ENCODE results near the gene NAB1.
"Not testable (repeated sequence)": the region's sequence is repeated elsewhere in the genome, so short reads cannot be mapped to it uniquely, and the experiment has no call there.

The NAB1 gene

DNA sequence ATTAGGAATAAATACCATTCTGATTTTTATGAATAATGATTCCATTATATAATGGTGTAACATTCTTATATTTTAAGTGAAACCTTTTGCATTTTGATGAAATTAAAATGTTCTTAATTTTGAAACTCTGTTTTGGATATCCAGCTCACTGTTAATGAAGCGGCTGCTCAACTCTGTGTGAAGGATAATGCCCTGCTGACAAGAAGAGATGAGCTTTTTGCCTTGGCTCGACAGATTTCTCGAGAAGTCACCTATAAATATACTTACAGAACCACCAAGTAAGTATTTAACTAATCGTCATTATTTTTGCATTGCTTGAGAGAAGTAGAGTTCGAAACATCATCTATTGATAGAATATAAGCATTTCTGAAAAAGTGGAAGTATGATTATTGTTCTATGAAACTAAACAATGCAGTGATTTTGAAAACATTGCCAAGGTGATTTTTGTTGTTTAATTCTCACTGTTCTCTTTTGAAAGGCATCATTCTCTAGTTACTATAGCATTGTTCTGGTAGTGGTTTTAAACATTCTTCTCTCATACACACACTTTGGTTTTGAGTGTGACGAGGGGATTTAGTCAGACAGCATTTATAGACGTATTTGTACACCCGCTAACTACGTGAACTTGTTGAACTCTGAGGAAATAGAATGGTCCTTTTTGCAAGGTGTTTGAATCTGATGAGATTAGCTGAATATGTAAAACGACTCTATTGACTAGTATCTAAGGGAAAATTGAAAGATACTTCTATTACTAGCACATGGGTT, 21.5 kb downstream of the NAB1 start:
- DNase-seq (ENCODE audit: low spot score) = no peak

DNA sequence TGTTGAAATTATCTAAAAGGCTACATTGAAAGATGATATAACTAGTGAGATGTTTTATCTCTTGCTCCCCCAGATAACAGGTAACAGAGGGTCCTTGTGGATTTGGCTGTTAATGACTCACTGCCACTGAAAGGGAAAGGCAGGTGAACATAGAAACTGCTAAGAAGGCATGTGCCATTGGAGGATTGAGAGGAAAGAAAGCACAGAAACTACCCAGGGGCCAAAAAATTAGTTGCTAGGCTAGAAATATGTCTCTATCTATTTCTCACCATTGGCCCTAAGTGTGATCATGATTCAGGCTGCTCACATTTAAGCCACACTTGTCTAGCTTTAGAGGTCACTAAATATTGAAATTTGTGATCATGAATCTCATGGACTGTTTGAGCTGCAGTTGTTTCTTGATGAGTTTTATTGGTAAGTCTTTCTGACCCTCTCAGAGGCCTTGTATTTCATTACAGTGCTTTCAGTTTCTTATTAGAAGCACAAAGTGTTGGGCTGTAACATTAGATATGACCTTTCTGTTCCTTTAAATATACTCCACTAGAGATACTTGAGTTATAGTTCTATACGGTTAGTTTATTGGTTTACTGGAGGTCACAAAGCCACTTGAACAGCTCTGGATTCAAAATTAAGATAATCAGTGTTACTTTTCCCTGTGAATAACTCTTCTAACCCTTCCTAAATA, 26.2 kb downstream of the NAB1 start:
- no peak for DNase-seq (ENCODE audit: low spot score)

- DNase-seq (ENCODE audit: low spot score) = no peak
These were observed 28.4 kb downstream of the NAB1 start for GRCh38 chr2:190677255-190677654.

DNA sequence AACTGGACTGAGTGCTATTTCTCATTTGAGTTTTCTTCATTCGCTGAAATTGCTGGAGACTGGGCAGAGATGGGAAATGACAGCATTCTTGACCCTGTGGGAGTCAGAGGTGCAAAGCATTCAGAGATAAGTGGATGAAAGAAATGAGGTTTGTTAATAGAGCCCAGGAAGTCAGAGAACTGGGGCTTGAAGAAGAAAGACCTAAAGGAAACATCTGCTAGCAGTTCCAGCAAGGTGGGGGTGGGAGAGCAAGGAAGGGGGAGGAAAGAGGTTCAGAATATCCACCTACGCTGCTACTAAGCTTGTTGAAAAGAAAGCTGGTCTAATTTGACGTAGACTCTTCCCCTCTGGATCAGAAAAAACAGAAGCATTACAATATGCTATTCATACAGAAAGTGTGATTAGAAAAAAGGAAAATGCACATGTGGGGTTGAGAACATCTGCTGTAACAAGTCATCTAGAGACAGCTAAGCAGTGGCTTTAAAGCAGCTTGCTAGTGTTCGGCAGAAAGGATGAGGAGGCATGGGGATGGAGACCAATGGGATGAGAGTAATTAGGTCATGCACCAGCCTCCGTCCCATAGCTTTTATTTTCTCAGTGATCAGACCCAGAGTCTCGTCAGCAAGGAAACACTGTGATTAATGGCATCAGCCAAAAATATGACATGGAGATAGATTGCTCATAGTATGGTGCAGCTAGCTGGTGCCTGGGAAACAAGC, 29.7 kb downstream of the NAB1 start:
- DNase-seq (ENCODE audit: low spot score) = no peak

DNA sequence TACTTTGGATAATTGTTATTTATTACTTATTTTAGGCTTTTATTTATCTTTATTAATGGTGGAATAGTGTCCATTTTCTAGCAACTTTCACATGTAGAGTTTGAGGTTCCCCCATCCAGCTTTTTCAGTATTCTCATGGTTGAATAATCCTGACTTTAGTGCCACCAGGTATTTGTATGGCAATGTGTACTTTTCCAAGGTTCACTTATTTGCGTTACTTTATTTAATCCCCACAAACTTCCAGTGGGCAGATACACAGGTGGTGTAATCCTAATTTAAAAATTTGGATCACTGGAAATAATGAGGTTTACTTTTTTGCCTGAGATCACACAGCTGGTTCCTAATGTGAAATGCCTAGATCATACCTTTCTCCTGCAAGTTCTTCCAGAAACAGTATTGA, 30.5 kb downstream of the NAB1 start:
- DNase-seq (ENCODE audit: low spot score) = no peak

DNA sequence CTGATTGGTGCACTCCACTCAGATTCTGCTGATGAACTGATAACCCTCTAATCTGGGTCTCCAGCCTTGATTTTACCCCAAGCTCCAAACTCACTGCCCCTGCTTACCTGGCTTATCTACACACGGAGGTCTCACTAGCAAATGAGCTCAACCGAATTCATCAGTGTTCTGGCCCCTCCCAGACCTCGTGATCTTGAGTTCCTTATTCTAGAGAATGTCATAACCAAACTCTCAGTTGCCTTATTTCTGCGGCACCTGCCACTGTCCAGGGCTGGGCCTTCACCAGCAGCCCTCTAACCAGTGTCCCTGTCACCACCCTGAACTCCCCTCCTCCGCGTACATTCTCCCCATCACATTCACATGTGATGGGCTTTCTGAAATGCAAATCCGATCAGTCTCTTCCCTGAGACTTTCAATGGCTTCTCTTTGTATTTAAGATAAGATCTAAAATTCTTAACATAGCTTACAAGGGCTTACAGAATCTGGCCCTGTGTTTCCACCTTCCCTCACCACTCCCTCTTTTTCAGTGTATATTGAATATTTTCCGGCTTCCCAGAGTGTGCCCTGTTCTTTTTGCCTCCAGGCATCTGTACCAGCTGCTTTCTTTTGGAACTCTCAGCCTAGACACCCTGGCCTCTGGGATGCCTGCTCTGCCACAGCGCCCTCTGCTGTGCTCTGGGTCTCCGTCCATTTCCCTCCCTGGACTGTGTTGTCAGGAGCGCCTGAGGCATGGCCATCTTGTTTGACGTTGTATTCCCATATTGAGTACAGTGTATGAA, 31.1 kb downstream of the NAB1 start:
- peak; percentile 83 for DNase-seq (ENCODE audit: low spot score)

DNA sequence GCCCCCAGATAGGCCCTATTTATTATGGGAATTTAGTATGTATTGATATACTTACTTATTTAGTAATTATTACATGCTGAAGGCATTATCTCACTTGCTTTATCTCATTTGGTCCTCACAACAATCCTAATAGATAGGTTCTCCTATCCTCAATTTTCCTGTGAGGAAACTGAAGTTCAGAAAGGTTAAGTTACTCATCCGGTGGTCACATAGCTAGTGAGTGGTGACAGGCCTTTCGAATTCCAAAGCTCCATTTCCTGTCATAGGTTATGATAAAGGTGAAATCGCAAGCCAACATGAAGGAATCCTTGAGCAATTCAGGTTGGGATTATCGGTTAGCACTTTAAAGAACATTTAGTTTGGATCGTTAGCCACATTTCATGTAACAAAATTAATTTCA, 33.3 kb downstream of the NAB1 start:
- DNase-seq (ENCODE audit: low spot score) = no peak

- DNase-seq (ENCODE audit: low spot score) = no peak
These were observed 34.9 kb downstream of the NAB1 start for GRCh38 chr2:190683802-190684201.

DNA sequence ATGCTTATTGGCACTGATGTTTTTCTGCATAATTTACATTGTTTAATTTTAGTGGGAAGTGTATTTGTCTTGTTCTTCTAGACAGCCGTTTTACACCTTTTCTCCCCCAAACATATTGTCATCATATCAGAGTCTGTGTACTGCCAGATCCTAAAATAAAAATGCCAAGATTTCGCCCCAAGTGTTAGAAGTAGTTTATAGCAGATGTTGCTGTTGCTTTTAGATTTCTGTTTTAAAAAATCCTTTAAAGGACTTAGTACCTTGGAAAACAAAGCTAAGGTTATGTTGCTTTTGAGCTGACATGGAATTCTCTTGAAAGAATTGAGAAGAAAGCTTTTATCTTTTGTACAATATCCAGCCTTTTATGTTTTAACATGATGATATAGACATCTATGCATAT, 36.0 kb downstream of the NAB1 start:
- DNase-seq (ENCODE audit: low spot score) = no peak

DNA sequence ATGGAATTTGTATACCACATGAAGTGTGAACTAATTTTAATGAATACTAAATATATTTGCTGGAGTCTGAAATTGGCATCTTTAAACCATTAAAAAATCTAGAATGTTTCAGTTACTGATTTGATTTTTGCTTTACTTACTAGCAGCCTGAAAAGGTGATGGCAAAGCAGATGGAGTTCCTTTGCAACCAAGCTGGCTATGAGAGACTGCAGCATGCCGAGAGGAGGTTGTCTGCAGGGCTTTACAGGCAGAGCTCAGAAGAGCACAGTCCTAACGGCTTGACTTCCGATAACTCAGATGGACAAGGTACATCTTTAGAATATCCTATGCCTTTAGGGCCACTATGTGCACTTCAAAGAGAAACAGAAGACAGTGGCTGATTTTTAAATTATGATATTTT, 36.5 kb downstream of the NAB1 start:
- DNase-seq (ENCODE audit: low spot score) = no peak

DNA sequence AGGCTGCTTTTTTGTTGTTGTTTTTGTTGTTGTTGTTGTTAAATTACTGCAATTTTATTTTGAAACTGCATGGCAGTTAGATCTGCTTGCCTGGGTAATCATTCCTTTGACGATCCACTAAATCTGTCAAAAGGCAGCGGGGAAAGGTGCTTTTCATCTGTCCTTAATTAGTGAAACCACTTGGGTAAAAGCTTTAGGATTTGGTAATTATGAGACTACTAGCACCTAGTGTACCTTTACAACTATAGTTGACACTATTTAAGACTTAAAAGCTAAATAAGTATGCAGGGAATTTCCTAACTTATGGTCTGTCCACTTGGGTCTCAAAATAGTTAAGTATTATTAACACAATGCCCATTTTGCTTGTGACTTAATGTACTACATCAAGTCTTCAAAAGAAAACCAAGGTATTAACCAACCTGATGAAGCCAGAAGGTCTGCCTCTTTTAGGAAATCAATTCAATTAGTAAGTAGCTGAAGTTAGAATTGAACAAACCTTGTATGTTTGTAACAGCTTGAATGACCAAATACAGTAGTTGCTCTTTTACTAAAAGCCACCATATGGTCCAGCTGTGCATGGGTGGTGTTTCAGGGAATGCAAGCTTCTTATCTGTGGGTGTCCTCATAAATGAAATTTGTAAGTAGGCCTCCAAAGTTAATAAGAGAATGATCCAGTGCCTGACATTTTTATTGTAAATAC, 44.8 kb downstream of the NAB1 start:
- no peak for DNase-seq (ENCODE audit: low spot score)

DNA sequence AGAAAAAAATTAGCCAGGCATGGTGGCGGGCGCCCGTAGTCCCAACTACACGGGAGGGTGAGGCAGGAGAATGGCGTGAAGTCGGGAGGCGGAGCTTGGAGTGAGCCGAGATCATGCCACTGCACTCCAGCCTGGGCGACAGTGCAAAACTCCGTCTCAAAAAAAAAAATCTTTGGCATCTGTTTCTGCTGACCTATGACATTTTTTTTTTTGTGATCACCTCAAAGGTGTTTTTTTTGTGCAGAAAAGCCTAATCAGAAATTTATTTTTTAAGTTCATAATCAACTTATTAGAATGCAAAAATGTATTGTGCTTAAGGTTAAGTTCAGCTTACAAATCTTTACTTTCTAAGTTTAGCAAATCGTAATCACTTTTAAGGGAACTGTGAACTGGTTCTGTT, 45.6 kb downstream of the NAB1 start:
- DNase-seq (ENCODE audit: low spot score) = no peak

- DNase-seq (ENCODE audit: low spot score) = no peak
These were observed 46.9 kb downstream of the NAB1 start for GRCh38 chr2:190695739-190696138.

- no peak for DNase-seq (ENCODE audit: low spot score)
These were observed 48.0 kb downstream of the NAB1 start for GRCh38 chr2:190696792-190697398.

DNA sequence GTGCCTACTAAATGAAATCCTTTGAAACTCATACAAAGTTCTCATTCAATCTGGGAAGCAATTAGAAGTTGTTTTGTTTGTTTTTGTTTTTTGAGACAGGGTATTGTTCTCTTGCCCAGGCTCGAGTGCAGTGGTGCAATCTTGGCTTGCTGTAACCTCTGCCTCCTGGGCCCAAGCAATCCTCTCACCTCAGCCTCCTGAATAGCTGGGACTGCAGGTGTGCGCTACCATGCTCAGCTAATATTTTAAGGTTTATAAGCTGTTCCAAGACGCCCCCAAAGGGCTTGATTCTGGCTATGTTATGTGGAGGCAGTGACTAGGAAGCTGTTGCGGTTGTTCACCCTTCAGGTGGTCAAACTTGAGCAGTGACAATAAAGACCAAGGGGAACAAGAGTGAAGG, 48.5 kb downstream of the NAB1 start:
- no peak for DNase-seq (ENCODE audit: low spot score)

GRCh38 chr2:190698895-190699294, 50.0 kb downstream of the NAB1 start:
- DNase-seq (ENCODE audit: low spot score) = peak; percentile 61

GRCh38 chr2:190701586-190701985, 52.7 kb downstream of the NAB1 start:
- DNase-seq (ENCODE audit: low spot score) = no peak

GRCh38 chr2:190705280-190705679, 56.4 kb downstream of the NAB1 start:
- no peak for DNase-seq (ENCODE audit: low spot score)

- no peak for DNase-seq (ENCODE audit: low spot score)
These were observed 58.8 kb downstream of the NAB1 start for GRCh38 chr2:190707726-190708125.

DNA sequence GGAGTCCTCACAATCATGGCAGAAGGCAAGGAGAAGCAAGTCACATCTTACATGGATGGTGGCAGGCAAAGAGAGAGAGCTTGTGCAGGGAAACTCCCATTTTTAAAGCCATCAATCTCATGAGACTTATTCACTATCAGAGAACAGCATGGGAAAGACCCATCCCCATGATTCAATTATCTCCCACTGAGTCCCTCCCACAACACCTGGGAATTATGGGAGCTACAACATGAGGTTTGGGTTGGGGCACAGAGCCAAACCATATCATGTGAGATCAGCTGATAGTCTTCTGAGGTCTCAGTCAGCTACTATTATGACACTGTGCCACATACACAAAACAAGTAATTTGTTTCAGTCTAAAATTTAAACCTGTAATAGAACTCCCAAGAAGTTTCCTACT, 59.8 kb downstream of the NAB1 start:
- DNase-seq (ENCODE audit: low spot score) = not testable (repeated sequence)

DNA sequence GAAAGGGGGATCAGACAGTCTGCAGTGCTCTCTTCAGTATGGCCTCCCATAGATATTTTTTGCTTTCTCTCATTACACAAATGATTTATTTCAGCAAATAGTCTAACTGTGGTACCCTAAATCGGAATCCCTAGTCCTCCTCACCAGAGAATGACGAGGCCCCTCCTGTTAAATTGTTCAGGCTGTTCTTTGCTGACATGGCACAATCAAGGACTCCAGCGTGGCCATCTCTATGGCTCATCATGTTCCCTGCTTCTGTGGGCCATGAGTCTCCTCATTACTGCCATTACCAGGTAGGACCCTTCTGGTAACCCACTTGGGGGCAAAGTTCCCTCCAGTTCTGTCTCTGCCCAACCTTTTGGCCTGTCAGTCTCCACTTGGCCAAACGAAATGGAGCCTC, 62.2 kb downstream of the NAB1 start:
- no peak for DNase-seq (ENCODE audit: low spot score)

Measured in ecto neural progenitor cell (in vitro differentiated cells).